Activated T-helper 1 cell treated with anti-CD3 and anti-CD28 coated beads, Interleukin-12 subunit alpha, Interleukin-12 subunit beta, Interleukin-2, Interleukin-4 antibody, amounts not matched to agents 30 ng/mL and 10 ng/mL and 1 ng/mL, durations not matched to agents 14 hours and 24 hours and 36 hours (primary cell): Measurements from ENCODE around the gene TDRKH. TPM values are rescaled to one million over a fixed set of nuclear protein-coding genes. Genes with fewer than 3 reads are reported as not detected.
A peak's percentile ranks its signal among the peaks of the same experiment; 100 is the strongest.

Experiments
- DNase-seq: peaks from one replicate; pipeline ENCODE4 v3.0.0; 2021; ENCODE audit warnings: low spot score
- H3K27ac Mint-ChIP-seq: one replicate; pipeline ENCODE4 v1.8.0; 2021; ENCODE audit warnings: mild to moderate bottlenecking, mixed read lengths
- H3K27me3 Mint-ChIP-seq: one replicate; pipeline ENCODE4 v1.8.0; 2022; ENCODE audit warnings: mild to moderate bottlenecking, moderate library complexity, mixed read lengths; ENCODE audit not compliant: insufficient read depth
- H3K36me3 Mint-ChIP-seq: one replicate; pipeline ENCODE4 v1.8.0; 2021; ENCODE audit warnings: low read depth, mixed read lengths
- H3K4me1 Mint-ChIP-seq: one replicate; pipeline ENCODE4 v1.8.0; 2021; ENCODE audit warnings: low read depth, mixed read lengths
- H3K4me3 Mint-ChIP-seq: one replicate; pipeline ENCODE4 v1.8.0; 2021; ENCODE audit warnings: mild to moderate bottlenecking, moderate library complexity, mixed read lengths
- H3K9me3 Mint-ChIP-seq: one replicate; pipeline ENCODE4 v1.8.0; 2021; ENCODE audit warnings: mixed read lengths
- intact Hi-C: fragments of 100-400 bp; cut with micrococcal nuclease; formaldehyde crosslinking; loops from one replicate; pipeline ENCODE4 v1.15.1; 2024
- total RNA-seq: library from RNA; stranded (reverse); gene quantifications from 2 replicates; pipeline ENCODE4 v1.2.3, GENCODE V29; 2022

Gene TDRKH
- total RNA-seq, 1 donor from 2014 or later: 16.4 TPM

DNA sequence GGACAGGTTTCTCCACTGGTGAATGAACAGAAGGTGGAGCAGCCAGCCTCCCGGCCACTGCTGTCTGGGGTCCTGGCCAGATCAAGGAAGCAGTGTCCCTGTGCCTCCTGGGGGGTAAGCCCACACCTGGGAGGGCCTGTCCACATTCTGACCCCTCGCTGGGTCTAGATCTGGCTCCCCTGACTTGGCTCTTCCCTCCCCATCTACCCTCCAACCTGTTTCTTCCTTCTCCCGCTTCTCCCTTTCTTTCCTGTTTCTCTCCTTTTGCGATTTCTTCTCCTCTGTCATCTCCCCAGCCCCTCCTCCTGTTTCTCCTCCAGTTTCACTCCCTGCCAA, 40.9 kb upstream of the TDRKH start:
- no peak for DNase-seq
- Mint-ChIP-seq H3K27ac (peak overlapping the region; percentile 34), H3K9me3 (no peaks in the 10 kb centered on the region), H3K36me3 (no peaks in the 10 kb centered on the region), H3K4me1 (peaks cover 71% of the 10 kb centered on the region), H3K4me3 (no peak overlapping the region), H3K27me3 (no peaks in the 10 kb centered on the region)
- intact Hi-C loops: loop anchor here (1.0 kb wide), 1 partner anchor 215 kb away; no protein-coding TSS in a partner anchor

GRCh38 chr1:151830055-151830454, 39.8 kb upstream of the TDRKH start:
- DNase-seq: no peak
- intact Hi-C loops: no loop called here

GRCh38 chr1:151829352-151830046, 39.2 kb upstream of the TDRKH start:
- intact Hi-C loops: no loop called here
- Mint-ChIP-seq H3K27ac (peak overlapping the region; percentile 89), H3K36me3 (no peaks in the 10 kb centered on the region), H3K4me3 (peak overlapping the region; percentile 68), H3K4me1 (peaks cover 83% of the 10 kb centered on the region), H3K27me3 (no peaks in the 10 kb centered on the region), H3K9me3 (no peaks in the 10 kb centered on the region)
- no peak for DNase-seq

More at GRCh38 chr1:151830055-151830454, 39.8 kb upstream of the TDRKH start:
- Mint-ChIP-seq H3K27me3 (no peaks in the 10 kb centered on the region), H3K4me1 (peaks cover 81% of the 10 kb centered on the region), H3K9me3 (no peaks in the 10 kb centered on the region), H3K27ac (peak overlapping the region; percentile 89), H3K36me3 (no peaks in the 10 kb centered on the region), H3K4me3 (peak overlapping the region; percentile 68)

GRCh38 chr1:151828921-151829320, 38.6 kb upstream of the TDRKH start:
- Mint-ChIP-seq H3K27ac (peak overlapping the region; percentile 89), H3K27me3 (no peaks in the 10 kb centered on the region), H3K4me1 (peaks cover 77% of the 10 kb centered on the region), H3K36me3 (no peaks in the 10 kb centered on the region), H3K9me3 (no peaks in the 10 kb centered on the region), H3K4me3 (peak overlapping the region; percentile 68)
- intact Hi-C loops: no loop called here
- no peak for DNase-seq

DNA sequence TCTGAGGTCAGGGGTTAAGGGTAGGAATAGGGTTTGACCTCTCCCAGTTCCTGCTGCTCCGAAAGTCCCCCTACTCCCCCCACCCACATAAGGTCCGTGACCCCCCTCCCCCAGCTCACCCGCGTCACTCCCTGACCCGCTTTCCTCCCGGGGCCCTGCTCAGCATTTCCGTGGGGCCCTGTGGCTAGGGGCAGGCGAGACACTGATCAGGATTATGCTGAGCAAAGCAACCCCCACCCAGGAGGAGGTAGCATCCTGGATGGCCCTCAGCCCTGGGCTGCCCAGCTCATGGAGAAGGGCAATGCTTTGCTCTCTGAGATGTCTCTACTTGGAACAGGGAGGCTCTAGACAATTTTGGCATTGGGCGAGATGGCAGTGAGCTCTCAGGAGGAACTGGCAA, 37.6 kb upstream of the TDRKH start:
- Mint-ChIP-seq H3K4me3 (peak overlapping the region; percentile 48), H3K27me3 (no peaks in the 10 kb centered on the region), H3K27ac (peak overlapping the region; percentile 69), H3K4me1 (peaks cover 74% of the 10 kb centered on the region), H3K9me3 (no peaks in the 10 kb centered on the region), H3K36me3 (no peaks in the 10 kb centered on the region)
- intact Hi-C loops: no loop called here
- no peak for DNase-seq

- peaks cover 78% of the 10 kb centered on the region for H3K4me1 Mint-ChIP-seq
- H3K4me3 Mint-ChIP-seq: peak overlapping the region; percentile 53
- H3K36me3 Mint-ChIP-seq: no peaks in the 10 kb centered on the region
- H3K27me3 Mint-ChIP-seq: no peaks in the 10 kb centered on the region
- DNase-seq: no peak
- H3K9me3 Mint-ChIP-seq: no peaks in the 10 kb centered on the region
- H3K27ac Mint-ChIP-seq: peak overlapping the region; percentile 34
- intact Hi-C loops: no loop called here
These were observed 35.7 kb upstream of the TDRKH start for GRCh38 chr1:151825751-151826660.

DNA sequence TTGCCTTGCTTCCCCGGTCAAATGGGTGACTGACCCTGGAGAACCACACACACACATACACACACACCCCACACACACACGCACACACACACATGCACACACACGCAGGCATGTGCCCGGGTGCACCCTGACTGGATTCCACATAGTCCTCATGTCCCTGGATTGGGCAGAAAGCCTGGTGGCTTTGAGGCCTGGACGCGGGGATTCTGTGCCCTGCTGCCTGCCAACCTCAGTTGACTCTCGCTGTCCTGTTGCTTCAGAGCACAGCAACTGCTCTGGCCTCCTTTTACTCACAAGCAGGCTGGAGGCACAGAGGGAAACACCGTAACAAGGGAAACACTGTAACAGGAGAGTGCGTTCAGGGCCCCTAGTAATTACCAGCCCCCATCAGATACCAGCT, 34.9 kb upstream of the TDRKH start:
- H3K4me3 Mint-ChIP-seq: peak overlapping the region; percentile 23

GRCh38 chr1:151823175-151823574, 32.9 kb upstream of the TDRKH start:
- DNase-seq: no peak
- Mint-ChIP-seq H3K27me3 (no peaks in the 10 kb centered on the region), H3K27ac (peak overlapping the region; percentile 33), H3K36me3 (no peaks in the 10 kb centered on the region), H3K4me1 (peaks cover 71% of the 10 kb centered on the region), H3K4me3 (no peak overlapping the region), H3K9me3 (no peaks in the 10 kb centered on the region)
- intact Hi-C loops: loop anchor here (2.0 kb wide), 1 partner anchor 496 kb away; the partner anchor contains the start of gene PI4KB

More for the DNA sequence above, 34.9 kb upstream of the TDRKH start:
- H3K9me3 Mint-ChIP-seq: no peaks in the 10 kb centered on the region
- peak overlapping the region; percentile 27 for H3K27ac Mint-ChIP-seq
- intact Hi-C loops: no loop called here
- DNase-seq: no peak
- peaks cover 78% of the 10 kb centered on the region for H3K4me1 Mint-ChIP-seq
- no peaks in the 10 kb centered on the region for H3K27me3 Mint-ChIP-seq
- no peaks in the 10 kb centered on the region for H3K36me3 Mint-ChIP-seq

DNA sequence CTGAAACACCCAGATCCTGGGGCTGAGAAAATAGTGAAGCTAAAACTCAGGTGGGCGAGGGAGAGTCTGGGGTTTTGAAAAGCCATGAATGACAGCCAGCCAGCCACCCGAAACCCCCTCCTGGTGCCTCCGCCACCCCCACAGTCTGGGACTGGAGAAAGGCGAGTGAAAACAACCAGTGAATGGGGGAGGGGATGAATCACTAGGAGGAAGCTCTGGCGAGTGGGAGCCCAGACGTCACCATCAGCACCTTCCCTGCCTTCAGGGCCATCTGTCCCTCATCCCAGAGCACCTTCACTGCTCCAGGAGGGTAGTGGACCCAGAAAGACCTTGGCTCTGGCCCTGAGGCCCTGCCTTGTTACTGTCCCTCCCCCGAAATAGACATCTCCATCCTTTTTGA, 32.1 kb upstream of the TDRKH start:
- H3K4me1 Mint-ChIP-seq: peaks cover 67% of the 10 kb centered on the region

DNA sequence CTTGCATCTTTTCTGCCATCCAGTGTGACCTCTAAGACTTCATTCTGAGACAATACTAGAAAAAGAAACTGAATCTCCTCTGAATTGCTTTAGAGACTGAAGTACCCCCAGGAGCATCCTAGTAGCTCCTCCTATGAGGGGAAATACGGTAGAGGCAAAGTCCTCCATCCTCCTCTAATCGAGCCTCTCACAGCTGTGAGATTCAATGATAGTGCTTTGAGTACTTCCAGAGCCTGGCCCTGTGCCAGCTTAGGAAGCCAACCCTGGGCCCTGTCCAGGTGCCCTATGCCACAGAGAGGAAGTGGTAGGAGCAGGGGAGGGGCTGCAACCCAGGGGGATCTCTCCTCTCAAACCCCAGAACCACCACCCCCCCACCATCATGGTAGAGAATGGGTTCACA, 30.6 kb upstream of the TDRKH start:
- no peaks in the 10 kb centered on the region for H3K27me3 Mint-ChIP-seq
- intact Hi-C loops: no loop called here
- peaks cover 76% of the 10 kb centered on the region for H3K4me1 Mint-ChIP-seq
- peak overlapping the region; percentile 67 for H3K27ac Mint-ChIP-seq
- no peaks in the 10 kb centered on the region for H3K9me3 Mint-ChIP-seq
- DNase-seq: no peak
- no peak overlapping the region for H3K4me3 Mint-ChIP-seq
- H3K36me3 Mint-ChIP-seq: no peaks in the 10 kb centered on the region

More for the DNA sequence above, 32.1 kb upstream of the TDRKH start:
- Mint-ChIP-seq H3K4me3 (peak overlapping the region; percentile 37), H3K27me3 (no peaks in the 10 kb centered on the region), H3K9me3 (no peaks in the 10 kb centered on the region), H3K36me3 (no peaks in the 10 kb centered on the region), H3K27ac (peak overlapping the region; percentile 83)
- intact Hi-C loops: loop anchor here (1.0 to 2.0 kb wide), 2 partner anchors 32 to 496 kb away; partner anchors contain the start of genes PI4KB and TDRKH
- DNase-seq: no peak

- Mint-ChIP-seq H3K36me3 (no peaks in the 10 kb centered on the region), H3K4me1 (peaks cover 75% of the 10 kb centered on the region), H3K4me3 (no peak overlapping the region), H3K9me3 (no peaks in the 10 kb centered on the region), H3K27me3 (peaks cover 2% of the 10 kb centered on the region), H3K27ac (peak overlapping the region; percentile 67)
- no peak for DNase-seq
- intact Hi-C loops: no loop called here
These were observed 29.8 kb upstream of the TDRKH start for GRCh38 chr1:151819976-151820623.

DNA sequence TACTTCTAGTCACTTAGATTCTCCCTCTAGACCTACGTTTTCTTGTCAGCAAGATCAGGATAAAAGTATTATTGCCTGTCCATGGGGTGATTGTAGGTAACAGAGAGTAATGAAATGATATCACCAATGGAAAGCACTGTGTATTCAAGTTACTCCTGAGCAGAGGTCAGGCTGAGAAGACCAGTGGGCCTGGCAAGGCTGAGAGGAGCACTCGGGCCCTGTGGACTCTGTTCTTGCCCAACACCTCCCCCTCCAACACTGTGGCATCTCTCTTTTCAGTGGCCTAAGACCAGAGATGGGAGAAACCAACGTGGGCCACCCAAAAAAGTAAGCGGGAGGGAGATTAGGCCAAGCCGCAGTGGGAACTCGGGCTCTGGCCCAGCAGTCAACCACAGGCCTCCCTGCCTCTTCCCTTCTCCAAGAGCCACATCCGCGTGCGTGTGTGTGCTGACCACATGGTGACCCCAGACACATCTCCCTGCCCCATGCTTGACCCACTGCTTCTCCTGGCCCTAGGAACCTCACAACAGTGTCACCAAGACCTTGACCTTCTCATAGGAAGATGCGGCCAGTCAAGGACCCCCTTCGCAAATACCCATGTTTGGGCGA, 29.0 kb upstream of the TDRKH start:
- no peak overlapping the region for H3K4me3 Mint-ChIP-seq
- H3K27ac Mint-ChIP-seq: peak overlapping the region; percentile 24
- peaks cover 2% of the 10 kb centered on the region for H3K27me3 Mint-ChIP-seq
- DNase-seq: no peak
- intact Hi-C loops: no loop called here
- H3K36me3 Mint-ChIP-seq: no peaks in the 10 kb centered on the region
- H3K9me3 Mint-ChIP-seq: no peaks in the 10 kb centered on the region
- H3K4me1 Mint-ChIP-seq: peaks cover 72% of the 10 kb centered on the region
